ENCODE data around the gene RNGTT. TPM values are rescaled to one million over a fixed set of nuclear protein-coding genes. Genes with fewer than 3 reads are reported as not detected.

RNGTT gene
- total RNA-seq, 1 donor from 2014 or later: 16.5 TPM

GRCh38 chr6:88566746-88567534 lies 396.5 kb downstream of the RNGTT start:
- no peak for DNase-seq (ENCODE audit: low spot score, unreplicated experiment)
- TF ChIP-seq CTCF (IDR thresholded peaks at IDR 0.05; ENCODE audit: unreplicated experiment): no peak
- Mint-ChIP-seq H3K27me3 (no peaks in the 10 kb centered on the region), H3K4me3 (ENCODE audit: low read depth) (no peak overlapping the region), H3K4me1 (ENCODE audit: low read depth) (no peaks in the 10 kb centered on the region), H3K27ac (no peak overlapping the region), H3K36me3 (ENCODE audit: insufficient read depth) (no peaks in the 10 kb centered on the region), H3K9me3 (ENCODE audit: low read depth) (peaks cover 11% of the 10 kb centered on the region)

GRCh38 chr6:88565836-88566235 lies 397.6 kb downstream of the RNGTT start:
- no peak for DNase-seq (ENCODE audit: low spot score, unreplicated experiment)
- no peaks in the 10 kb centered on the region for H3K4me1 Mint-ChIP-seq (ENCODE audit: low read depth)
- peaks cover 7% of the 10 kb centered on the region for H3K9me3 Mint-ChIP-seq (ENCODE audit: low read depth)
- no peak for TF ChIP-seq CTCF (IDR thresholded peaks at IDR 0.05; ENCODE audit: unreplicated experiment)
- no peaks in the 10 kb centered on the region for H3K36me3 Mint-ChIP-seq (ENCODE audit: insufficient read depth)
- no peaks in the 10 kb centered on the region for H3K27me3 Mint-ChIP-seq
- no peak overlapping the region for H3K27ac Mint-ChIP-seq
- no peak overlapping the region for H3K4me3 Mint-ChIP-seq (ENCODE audit: low read depth)

GRCh38 chr6:88565409-88565811 lies 398.0 kb downstream of the RNGTT start:
- H3K27ac Mint-ChIP-seq: no peak overlapping the region
- TF ChIP-seq CTCF (IDR thresholded peaks at IDR 0.05; ENCODE audit: unreplicated experiment): no peak
- H3K4me3 Mint-ChIP-seq (ENCODE audit: low read depth): no peak overlapping the region
- H3K9me3 Mint-ChIP-seq (ENCODE audit: low read depth): peaks cover 5% of the 10 kb centered on the region
- no peak for DNase-seq (ENCODE audit: low spot score, unreplicated experiment)
- no peaks in the 10 kb centered on the region for H3K27me3 Mint-ChIP-seq
- H3K4me1 Mint-ChIP-seq (ENCODE audit: low read depth): no peaks in the 10 kb centered on the region
- H3K36me3 Mint-ChIP-seq (ENCODE audit: insufficient read depth): no peaks in the 10 kb centered on the region

GRCh38 chr6:88563277-88563625 lies 400.2 kb downstream of the RNGTT start:
- Mint-ChIP-seq H3K4me1 (ENCODE audit: low read depth) (no peaks in the 10 kb centered on the region), H3K27me3 (no peaks in the 10 kb centered on the region), H3K4me3 (ENCODE audit: low read depth) (no peak overlapping the region), H3K27ac (no peak overlapping the region), H3K36me3 (ENCODE audit: insufficient read depth) (no peaks in the 10 kb centered on the region), H3K9me3 (ENCODE audit: low read depth) (no peaks in the 10 kb centered on the region)
- DNase-seq (ENCODE audit: low spot score, unreplicated experiment): no peak
- TF ChIP-seq CTCF (IDR thresholded peaks at IDR 0.05; ENCODE audit: unreplicated experiment): no peak

- DNase-seq (ENCODE audit: low spot score, unreplicated experiment): no peak
- no peak overlapping the region for H3K27ac Mint-ChIP-seq
- no peaks in the 10 kb centered on the region for H3K9me3 Mint-ChIP-seq (ENCODE audit: low read depth)
- TF ChIP-seq CTCF (IDR thresholded peaks at IDR 0.05; ENCODE audit: unreplicated experiment): no peak
- no peak overlapping the region for H3K4me3 Mint-ChIP-seq (ENCODE audit: low read depth)
- no peaks in the 10 kb centered on the region for H3K36me3 Mint-ChIP-seq (ENCODE audit: insufficient read depth)
- H3K27me3 Mint-ChIP-seq: no peaks in the 10 kb centered on the region
- no peaks in the 10 kb centered on the region for H3K4me1 Mint-ChIP-seq (ENCODE audit: low read depth)
These were observed 400.8 kb downstream of the RNGTT start for GRCh38 chr6:88562353-88563276.
